T-helper 2 cell (primary cell): ENCODE data around the gene CHIT1.
"Not testable (repeated sequence)": the region's sequence is repeated elsewhere in the genome, so short reads cannot be mapped to it uniquely, and the experiment has no call there.

Experiments used
- DNase-seq, 5 experiments: peaks; one replicate each; pipeline versions ENCODE4 v3.0.0 to v3.0.0-alpha.2; 2012 to 2022
- total RNA-seq, 2 donors: gene quantifications; one replicate each; lab custom pipeline; 2026; lab: John Stamatoyannopoulos, UW

CHIT1 gene
- total RNA-seq, result 0.31 to 1.6 reads per million in 2 donors

GRCh38 chr1:203229471-203230135, at the start of gene CHIT1:
Gene CHIT1, minus strand, starts transcription at chr1:203229673. Its CDS starts 37 bp downstream, at chr1:203229636.
- no peak for DNase-seq

- DNase-seq, result no peak
These were observed 49.5 kb upstream of the CHIT1 start for GRCh38 chr1:203278885-203279406.

- peak in 2 of 5 experiments; percentile 42 to 49 for DNase-seq
These were observed 48.8 kb upstream of the CHIT1 start for GRCh38 chr1:203278082-203278884.

DNA sequence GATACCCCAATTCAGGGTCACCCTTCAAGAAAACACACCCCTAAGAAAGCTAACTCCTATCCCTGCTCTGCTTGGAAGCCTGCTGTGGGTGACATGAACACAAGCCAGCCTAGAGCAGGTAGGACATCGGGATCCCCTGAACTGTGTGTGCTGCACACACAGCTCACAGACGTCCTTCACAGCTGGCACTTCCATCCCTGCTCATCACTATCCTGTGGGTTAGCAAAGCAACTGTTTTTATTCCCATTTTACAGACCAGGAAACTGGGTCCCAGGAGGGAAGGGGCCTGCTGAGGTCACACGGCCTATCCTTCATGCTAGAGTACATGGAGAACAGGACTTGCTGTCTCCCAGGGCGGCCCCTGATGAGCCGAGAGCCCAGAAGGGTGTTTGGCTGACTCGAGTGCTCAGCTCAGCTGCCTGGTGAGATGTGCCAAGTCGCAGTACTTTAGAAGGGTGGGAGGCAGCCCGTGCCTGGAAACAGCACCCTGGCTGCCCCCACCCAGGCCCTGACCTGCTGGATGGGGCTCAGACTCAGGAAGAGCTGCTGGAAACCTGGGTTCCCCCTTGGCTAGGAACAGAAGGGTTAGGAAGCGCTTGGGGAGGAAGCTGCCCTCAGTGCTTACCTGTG, 47.6 kb upstream of the CHIT1 start:
- no peak for DNase-seq

GRCh38 chr1:203276408-203276807, 46.9 kb upstream of the CHIT1 start:
- DNase-seq, result no peak

DNA sequence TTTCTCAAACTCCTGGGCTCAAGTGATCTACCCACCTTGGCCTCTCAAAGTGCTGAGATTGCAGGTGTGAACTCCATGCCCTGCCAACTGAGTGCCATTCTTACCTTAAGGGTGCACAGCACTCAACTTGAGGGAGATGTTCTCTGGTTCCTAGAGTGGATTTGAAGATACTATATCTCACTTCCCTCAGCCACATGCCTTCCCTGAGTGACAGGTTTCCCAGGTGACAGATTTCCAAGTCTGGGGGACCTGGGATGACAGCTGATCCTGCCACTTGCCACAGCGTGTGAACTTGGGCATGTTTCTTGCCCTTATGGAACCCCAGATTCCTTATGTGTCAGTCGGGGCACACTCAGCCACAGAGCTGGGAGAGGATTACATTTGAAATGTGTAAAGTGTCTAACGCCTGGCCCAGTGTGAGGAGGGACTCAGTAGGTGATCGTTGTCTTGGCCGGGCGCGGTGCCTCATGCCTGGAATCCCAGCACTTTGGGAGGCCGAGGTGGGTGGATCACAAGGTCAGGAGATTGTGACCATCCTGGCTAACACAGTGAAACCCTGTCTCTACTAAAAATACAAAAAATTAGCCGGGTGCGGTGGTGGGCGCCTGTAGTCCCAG, 46.3 kb upstream of the CHIT1 start:
- DNase-seq, result no peak

GRCh38 chr1:203274603-203275381, 45.3 kb upstream of the CHIT1 start:
- DNase-seq, result no peak

GRCh38 chr1:203273869-203274602, 44.6 kb upstream of the CHIT1 start:
- DNase-seq, result peak in 1 of 5 experiments; percentile 38

- peak; percentile 84 to 89 (median 86) for DNase-seq
These were observed 43.9 kb upstream of the CHIT1 start for GRCh38 chr1:203273206-203273868.

GRCh38 chr1:203272633-203273205, 43.2 kb upstream of the CHIT1 start:
- DNase-seq, result no peak

DNA sequence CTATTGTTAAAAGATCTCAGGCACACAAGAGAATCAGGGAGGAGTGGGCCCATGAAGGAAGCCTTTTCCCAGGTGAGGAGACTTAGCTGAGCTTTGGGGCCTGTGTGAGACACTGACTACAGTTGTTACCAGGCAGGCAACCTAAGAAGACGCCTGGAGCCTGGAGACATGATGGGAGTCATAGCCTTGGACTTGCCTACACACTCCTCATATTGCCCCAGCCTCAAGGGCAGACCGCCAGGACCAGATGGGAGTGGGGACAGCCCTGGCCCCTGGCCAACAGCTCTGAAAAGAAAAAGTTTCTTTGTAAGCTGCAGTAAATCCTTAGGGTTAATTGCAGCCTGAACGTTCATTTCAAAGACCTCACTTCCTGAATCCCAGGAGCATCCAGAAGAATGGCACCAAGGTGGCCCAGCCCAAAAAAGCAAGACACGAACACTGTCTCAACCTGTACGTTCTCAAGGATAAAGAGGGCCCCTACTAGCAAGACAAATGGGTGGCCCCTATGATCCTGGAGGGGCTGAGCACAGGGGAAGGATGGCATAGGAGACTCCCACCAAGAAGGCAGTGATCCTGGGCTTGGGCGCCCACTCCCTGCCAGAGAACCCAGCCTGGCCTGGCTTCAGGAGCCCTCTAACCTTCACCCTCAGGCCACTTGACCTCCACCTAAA, 42.6 kb upstream of the CHIT1 start:
- DNase-seq, result no peak

DNA sequence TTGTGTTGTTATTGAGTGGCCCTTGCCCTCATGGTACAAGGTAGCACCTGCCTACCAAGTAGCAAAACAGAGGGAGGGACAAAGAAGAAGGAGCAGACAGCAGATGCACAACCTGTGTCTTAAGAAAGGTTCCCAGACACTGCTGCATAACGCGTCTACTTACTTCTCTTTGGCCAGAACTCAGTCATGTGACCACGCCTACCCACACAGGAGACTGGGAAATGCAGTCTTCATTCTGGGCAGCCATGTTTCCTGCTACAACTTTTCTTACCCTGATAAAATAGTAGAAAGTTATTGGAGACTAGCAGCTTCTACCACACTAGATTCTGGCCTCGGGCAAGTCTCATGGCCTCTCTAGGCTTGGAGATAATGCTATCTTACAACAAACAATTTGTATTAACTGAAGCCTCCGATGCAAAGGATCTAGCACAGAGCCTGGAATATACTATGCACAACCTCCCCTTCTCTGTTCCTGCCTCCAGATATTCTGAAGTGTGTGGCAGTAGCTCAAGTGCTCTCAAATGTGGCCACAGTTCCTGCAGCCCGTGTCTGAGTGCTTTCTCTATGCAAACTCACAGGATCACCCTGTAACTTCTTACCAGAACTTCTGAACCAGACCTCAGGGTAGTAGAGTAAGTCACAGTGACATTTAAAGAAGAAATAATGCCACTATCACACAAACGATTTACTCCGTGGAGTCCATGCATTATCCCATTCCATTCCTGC, 41.7 kb upstream of the CHIT1 start:
- peak in 4 of 5 experiments; percentile 52 to 90 (median 59) for DNase-seq

DNA sequence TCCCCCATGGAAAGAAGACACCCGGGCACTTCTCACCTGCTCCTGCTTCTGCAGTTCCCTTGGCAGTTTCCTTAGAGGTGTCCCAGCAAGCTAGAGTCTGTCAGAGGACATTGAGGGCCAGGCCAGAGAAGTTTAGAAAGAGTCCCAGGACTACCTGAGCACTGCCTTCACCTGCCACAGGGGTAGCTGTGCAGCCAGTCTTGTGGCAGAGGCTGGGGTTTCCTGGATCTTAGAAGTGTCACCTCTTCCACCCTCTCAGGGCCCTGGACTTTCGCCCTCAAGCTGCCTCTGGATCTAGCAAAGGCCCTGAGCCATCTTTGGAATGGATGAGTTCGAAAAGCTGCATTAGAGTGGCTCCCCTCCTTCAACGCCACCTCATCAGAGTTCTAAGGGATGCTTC, 41.0 kb upstream of the CHIT1 start:
- no peak for DNase-seq

DNA sequence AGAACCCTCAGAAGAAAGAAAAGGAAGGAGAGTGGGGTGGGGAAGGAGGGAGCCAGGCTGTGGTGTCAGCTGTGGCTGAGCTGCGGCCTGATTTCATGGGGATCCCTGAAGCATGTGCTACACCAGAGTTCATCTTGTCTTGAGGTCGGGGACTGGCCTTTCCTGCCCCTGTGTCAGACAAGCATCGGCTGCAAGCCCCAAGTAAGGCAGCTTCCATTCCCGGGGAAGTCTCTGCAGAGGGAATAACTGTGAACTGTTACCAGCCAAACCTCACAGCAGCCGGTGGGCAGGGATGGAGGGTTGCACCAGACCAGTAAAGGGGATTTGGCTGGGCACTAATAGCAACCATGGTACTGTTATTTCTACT, 40.2 kb upstream of the CHIT1 start:
- DNase-seq, result no peak

- DNase-seq, result peak in 3 of 5 experiments; percentile 25 to 86 (median 51)
These were observed 39.6 kb upstream of the CHIT1 start for GRCh38 chr1:203268901-203269653.

DNA sequence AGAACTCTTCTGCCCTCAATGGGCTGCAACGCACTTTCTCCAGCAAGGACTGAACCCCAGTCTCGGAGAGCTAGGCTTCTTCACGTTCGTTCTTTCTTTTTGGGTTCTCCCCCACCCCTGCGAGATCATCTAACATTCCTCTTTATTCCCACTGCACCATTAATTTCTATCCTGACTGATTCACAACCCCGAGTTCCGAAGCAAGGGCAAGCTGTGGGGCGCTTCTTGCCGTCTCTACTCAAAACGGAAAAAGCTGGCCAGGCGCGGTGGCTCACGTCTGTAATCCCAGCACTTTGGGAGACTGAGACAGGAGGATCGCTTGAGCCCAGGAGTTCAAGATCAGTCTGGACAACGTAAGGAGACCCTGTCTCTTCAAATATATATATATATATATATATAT, 38.4 kb upstream of the CHIT1 start:
- no peak for DNase-seq

DNA sequence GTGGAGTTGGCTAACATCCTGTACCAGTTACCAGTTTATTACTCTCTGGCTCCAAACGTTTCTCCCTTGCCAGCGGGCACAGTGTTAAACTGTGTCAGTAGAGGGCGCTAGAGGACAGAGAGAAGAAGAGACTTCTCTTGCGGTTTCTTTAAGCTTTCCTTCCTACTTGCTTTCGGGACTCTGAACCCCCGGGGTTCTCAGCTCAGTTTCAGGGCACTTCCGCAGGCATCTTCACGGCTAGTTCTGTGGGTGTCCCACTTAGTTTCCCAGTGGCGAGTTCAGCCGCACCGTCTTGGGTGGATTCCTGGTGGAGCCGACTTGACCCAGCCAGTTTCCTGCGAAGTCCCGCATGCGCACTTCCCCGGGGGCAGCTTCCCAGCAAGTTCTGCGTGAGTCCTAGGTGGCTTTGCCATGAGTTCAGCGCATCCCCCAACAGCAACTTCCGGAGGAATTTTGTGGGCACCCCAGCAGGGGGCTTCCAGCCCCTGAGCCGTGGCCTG, 37.9 kb upstream of the CHIT1 start:
- peak; percentile 29 to 83 (median 73) for DNase-seq

- not testable (repeated sequence) for DNase-seq
These were observed 36.7 kb upstream of the CHIT1 start for GRCh38 chr1:203266140-203266539.
